PC-3 (cell line): ENCODE measurements around the gene VSIG1.

Source experiments
- CTCF ChIP-seq: fragments of 300-600 bp; sonication (generic); conservative IDR thresholded peaks from 2 replicates; pipeline ENCODE4 v1.5.1; 2017; ENCODE audit warnings: antibody characterized with exemption, low read depth, mild to moderate bottlenecking, low read length
- EZH2phosphoT487 ChIP-seq: fragments of 300-600 bp; sonication (generic); IDR thresholded peaks from 2 replicates; pipeline ENCODE4 v1.6.1; 2018; ENCODE audit warnings: mild to moderate bottlenecking, antibody characterized with exemption, low read length, borderline replicate concordance

- TF ChIP-seq CTCF (no peak), EZH2phosphoT487 (no peak)
Measured at GRCh38 chrX:108028854-108029253, 16.0 kb upstream of the VSIG1 start.
